Activated CD4-positive, alpha-beta T cell treated with anti-CD3 and anti-CD28 coated beads for 24 hours (primary cell): ENCODE data around the gene GRIN1.

ENCODE experiments used
- DNase-seq, 2 donors: peaks; one replicate each; pipeline ENCODE4 v3.0.0-alpha.2; 2020; ENCODE audit warnings: low read depth in 2 of 2

The GRIN1 gene

GRCh38 chr9:137164370-137165249 lies 25.7 kb downstream of the GRIN1 start:
- no peak for DNase-seq

DNA sequence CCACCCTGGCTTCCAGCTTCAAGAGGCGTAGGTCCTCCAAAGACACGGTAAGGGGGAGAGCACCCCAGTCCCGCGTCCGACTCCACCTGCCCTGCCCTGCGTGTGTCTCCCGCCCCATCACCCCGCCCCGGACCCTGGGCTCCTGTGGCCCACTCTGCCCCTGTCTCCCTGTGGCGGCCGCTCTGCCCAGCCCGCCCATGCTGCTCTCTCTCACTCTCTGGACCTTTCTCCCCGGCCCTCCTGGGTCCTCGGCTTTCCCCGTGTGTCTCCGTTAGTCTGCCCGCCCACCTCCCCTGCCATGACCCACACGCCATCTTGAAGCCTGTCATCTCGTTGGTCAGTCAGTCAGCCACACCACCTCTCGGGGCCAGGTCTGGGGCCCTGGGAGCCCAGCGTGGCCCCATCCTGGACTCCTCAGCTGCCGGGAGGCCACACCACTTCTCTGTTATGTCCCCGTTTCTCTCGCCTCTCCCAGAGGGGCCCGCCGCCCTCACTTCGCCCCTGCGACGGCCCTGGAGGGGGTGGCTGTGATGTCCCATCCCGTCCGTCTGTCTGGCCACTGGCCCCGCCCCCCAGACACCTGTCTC lies 26.4 kb downstream of the GRIN1 start:
- DNase-seq: no peak

DNA sequence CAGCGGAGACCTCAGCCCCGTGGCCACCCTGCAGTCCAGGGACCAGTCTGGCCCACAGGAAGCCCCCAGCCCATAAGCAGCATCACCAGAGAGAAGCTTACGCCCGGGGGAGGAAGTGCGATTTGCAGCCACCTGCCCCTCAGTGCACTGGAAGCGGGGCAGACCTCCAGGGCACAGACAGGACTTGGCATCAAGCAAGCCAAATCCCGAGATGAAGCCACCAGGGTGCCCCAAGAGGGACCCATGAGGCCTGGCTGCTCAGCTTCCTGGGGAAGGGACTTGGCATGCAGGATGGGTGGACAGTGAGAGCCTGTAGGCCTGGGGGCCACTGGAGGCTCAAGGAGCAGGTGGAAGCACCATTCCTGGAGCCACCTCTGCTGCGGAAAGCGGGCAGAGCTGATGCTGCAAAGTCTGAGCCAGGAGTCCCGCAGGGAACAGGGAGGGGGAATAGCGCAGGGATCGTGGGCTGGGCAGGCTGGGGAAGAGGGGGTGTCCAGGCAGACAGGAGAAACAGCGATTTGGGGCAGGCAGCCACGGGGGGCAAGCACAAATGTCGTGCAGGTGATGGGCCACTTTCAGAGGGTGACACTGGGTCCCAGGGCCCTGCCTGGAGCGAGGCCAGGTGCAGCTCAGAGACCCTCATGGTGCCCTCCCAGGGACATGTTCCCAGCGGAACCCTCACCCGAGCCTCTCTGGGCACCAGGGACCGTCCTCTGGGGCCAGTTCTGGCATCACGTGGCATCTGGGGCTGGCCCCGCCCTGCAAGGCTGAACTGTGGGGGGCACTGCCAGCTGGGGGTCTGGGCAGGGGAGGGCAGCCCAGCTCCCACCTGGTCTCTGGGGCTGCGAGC lies 27.7 kb downstream of the GRIN1 start:
- no peak for DNase-seq

DNA sequence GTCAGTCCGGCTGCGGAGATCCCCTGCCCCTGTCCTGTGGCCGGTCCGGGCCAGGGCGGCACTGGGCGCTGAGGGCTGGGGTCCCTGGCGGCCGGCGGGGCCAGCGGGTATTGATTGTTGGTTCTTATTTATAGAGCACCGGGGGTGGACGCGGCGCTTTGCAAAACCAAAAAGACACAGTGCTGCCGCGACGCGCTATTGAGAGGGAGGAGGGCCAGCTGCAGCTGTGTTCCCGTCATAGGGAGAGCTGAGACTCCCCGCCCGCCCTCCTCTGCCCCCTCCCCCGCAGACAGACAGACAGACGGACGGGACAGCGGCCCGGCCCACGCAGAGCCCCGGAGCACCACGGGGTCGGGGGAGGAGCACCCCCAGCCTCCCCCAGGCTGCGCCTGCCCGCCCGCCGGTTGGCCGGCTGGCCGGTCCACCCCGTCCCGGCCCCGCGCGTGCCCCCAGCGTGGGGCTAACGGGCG lies 28.4 kb downstream of the GRIN1 start:
- DNase-seq: no peak

DNA sequence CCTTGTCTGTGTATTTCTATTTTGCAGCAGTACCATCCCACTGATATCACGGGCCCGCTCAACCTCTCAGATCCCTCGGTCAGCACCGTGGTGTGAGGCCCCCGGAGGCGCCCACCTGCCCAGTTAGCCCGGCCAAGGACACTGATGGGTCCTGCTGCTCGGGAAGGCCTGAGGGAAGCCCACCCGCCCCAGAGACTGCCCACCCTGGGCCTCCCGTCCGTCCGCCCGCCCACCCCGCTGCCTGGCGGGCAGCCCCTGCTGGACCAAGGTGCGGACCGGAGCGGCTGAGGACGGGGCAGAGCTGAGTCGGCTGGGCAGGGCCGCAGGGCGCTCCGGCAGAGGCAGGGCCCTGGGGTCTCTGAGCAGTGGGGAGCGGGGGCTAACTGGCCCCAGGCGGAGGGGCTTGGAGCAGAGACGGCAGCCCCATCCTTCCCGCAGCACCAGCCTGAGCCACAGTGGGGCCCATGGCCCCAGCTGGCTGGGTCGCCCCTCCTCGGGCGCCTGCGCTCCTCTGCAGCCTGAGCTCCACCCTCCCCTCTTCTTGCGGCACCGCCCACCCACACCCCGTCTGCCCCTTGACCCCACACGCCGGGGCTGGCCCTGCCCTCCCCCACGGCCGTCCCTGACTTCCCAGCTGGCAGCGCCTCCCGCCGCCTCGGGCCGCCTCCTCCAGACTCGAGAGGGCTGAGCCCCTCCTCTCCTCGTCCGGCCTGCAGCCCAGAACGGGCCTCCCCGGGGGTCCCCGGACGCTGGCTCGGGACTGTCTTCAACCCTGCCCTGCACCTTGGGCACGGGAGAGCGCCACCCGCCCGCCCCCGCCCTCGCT lies 29.0 kb downstream of the GRIN1 start:
- no peak for DNase-seq

DNA sequence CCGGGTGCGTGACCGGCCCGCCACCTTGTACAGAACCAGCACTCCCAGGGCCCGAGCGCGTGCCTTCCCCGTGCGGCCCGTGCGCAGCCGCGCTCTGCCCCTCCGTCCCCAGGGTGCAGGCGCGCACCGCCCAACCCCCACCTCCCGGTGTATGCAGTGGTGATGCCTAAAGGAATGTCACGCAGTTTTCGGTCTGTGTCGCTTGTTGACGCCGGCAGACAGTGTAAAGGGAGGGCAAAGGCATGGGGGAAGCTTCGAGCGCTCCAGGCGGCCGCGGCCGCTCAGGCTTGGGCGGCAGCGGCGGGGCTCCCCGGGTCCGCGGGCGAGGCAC lies 29.6 kb downstream of the GRIN1 start:
- DNase-seq: no peak

- no peak for DNase-seq
Measured at GRCh38 chr9:137168904-137169856, 30.2 kb downstream of the GRIN1 start.

- DNase-seq: no peak
Measured at GRCh38 chr9:137169896-137170358, 31.0 kb downstream of the GRIN1 start, which contains the start of gene LRRC26. Gene LRRC26, minus strand, starts transcription at chr9:137170051. Its CDS starts 108 bp downstream, at chr9:137169943.

DNA sequence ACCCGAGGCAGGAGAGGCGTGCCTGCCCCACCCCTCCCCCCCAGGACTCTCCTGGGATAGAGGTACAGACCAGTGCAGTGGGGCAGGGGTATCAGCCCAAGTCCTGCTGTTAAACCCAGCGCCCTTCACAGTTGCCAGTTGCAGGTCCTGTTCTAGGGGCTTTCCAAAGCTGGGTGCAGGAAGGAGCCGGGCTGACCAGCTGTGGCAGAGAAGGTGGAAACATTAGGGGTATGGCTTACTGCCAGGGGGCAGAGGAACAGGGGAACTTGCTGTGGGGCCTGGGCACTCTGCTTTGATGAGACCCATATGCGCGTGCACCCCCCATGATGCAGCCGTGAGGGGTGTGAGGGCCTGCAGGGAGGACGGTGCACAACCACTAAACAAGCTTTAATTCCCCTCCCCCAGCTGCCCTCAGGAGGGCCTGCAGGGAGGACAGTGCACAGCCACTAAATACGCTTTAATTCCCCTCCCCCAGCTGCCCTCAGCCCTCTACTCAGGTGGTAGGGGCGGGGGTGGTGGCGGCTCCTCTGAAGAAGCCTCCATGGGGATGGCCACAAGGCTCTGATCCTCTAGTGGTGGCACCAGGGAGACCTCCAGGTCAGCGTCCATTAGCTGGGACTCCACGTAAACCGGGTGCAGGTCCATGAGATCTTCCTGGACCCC lies 31.7 kb downstream of the GRIN1 start:
- no peak for DNase-seq

GRCh38 chr9:137171149-137171900 lies 32.4 kb downstream of the GRIN1 start:
- DNase-seq: no peak

GRCh38 chr9:137172901-137173795 lies 34.2 kb downstream of the GRIN1 start:
- DNase-seq: no peak

GRCh38 chr9:137173796-137174664 lies 35.1 kb downstream of the GRIN1 start:
- no peak for DNase-seq

DNA sequence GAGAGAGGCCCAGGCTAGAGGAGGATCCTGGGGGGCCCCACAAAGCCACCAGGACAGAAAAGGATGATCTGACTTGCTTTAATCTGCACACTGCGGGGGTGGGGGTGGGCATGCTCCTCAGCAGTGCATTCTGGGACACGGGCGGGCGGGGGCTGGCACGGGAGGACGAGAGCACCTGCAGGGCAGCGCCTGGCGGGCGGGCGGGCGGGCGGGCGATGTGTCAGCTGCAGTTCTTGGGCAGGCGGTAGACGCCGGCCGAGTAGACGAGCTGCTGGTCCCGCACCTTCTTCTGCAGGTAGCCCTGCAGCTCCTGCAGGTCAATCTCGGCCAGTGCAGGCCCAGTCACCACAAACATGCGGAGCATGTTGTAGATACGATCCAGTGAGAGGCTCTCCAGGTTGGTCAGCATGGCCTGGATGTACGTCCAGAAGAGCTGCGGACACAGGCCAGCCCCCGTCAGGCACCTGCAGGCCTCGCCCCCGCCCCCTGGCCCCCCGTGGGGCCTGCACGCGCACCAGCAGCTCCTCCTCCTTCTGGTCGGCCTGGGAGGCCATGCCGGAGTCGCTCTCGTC lies 35.9 kb downstream of the GRIN1 start:
- DNase-seq: no peak

- no peak for DNase-seq
Measured at GRCh38 chr9:137175345-137175961, 36.5 kb downstream of the GRIN1 start.

DNA sequence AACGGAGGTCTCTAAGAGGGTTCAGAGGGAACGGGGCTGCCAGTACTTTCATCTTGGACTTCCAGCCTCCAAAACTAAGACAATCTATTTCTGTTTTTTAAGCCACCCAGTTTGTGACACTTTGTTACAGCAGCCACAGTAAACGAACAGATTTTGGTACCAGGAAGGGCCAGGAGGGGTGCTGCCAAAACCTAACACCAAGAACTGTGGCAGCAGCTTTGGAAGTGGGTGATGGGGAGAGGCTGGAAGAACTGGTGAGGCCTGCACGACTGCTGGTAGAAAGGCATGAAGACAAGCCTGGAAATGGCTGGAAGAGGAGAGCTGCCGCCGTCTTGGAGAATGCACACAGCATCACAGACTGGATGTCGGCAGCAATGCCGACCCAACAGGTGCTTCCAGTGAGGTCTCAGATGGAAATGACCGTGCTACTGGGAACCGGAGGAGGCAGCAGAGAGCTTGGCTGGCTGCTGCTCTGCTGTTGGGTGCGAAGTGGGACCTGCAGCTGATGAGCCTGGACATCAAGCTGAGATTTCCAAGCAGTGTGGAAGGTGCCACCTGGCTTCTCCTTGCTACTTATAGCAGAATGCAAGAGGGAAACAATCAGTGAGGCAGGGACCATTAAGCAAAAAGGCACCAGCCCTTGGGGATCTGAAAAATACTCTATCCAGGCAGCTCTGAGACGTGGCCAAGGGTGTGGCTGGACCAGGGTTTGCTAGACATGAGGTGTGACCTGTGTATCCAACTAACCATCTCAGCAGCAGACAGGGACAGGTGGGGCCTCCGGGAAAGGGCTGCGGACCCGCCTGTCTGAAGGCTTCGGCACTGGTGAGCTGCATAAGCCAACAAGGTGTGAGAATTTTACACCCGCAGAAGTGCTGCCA lies 37.6 kb downstream of the GRIN1 start:
- DNase-seq: no peak
